DOHH2 (cell line): ENCODE data around the gene CACNA1D.

ENCODE experiments used
- CTCF ChIP-seq: fragments of 200-600 bp; sonication (generic); IDR thresholded peaks from one replicate; pipeline ENCODE4 v1.5.1; 2014; ENCODE audit warnings: antibody characterized with exemption, mild to moderate bottlenecking, low read depth, low read length; ENCODE audit not compliant: poor library complexity, severe bottlenecking
- EZH2phosphoT487 ChIP-seq: fragments of 200-600 bp; sonication (generic); IDR thresholded peaks from 2 replicates; pipeline ENCODE4 v1.6.1; 2017; ENCODE audit warnings: borderline replicate concordance, mild to moderate bottlenecking, antibody characterized with exemption, low read length, moderate library complexity, mixed read lengths

- TF ChIP-seq CTCF (no peak), EZH2phosphoT487 (no peak)
Observed at GRCh38 chr3:53650424-53650823, 156.0 kb downstream of the CACNA1D start.
